ENCODE data around the gene ZSCAN16.

Gene ZSCAN16

GRCh38 chr6:28161410-28162079 lies 37.1 kb downstream of the ZSCAN16 start:
- H3K56ac ChIP-seq (ENCODE audit: low read length), result peak overlapping the region; percentile 75
- peak overlapping the region; percentile 93 for H3K4me2 ChIP-seq (ENCODE audit: low read length)
- H2BK15ac ChIP-seq (replicated peaks; ENCODE audit: low read depth), result no peak overlapping the region
- H3K27ac ChIP-seq (ENCODE audit: low read depth, low read length), result no peak overlapping the region
- no peak overlapping the region for H4K8ac ChIP-seq (ENCODE audit: low read depth, low read length)
- H3K18ac ChIP-seq (ENCODE audit: low read length), result no peak overlapping the region
- peak overlapping the region; percentile 95 for H4K5ac ChIP-seq (ENCODE audit: low read length)
- H3K27me3 ChIP-seq (ENCODE audit: insufficient read depth, low read length, poor library complexity), result no peaks in the 10 kb centered on the region
- H3K79me1 ChIP-seq (ENCODE audit: low read length), result no peaks in the 10 kb centered on the region
- no peak overlapping the region for H2AK5ac ChIP-seq (ENCODE audit: low read length)
- H2BK120ac ChIP-seq (ENCODE audit: low read depth, low read length), result no peak overlapping the region
- H3K23ac ChIP-seq (ENCODE audit: low read length), result no peak overlapping the region
- peak overlapping the region; percentile 67 for H3K9ac ChIP-seq (ENCODE audit: low read length)
- WGBS (ENCODE audit: extremely low coverage, insufficient coverage, low lambda C conversion rate), result no CpG with 5 or more reads among the region's 32 CpGs
- no peak overlapping the region for H3K4ac ChIP-seq (ENCODE audit: low read depth, low read length)
- H3K4me3 ChIP-seq (ENCODE audit: low read length), result peak overlapping the region; percentile 50
- H3K4me1 ChIP-seq (ENCODE audit: control insufficient read depth, low read depth, low read length), result no peaks in the 10 kb centered on the region
- no peak overlapping the region for H2BK5ac ChIP-seq (ENCODE audit: low read length)
- no peaks in the 10 kb centered on the region for H3K36me3 ChIP-seq (ENCODE audit: control insufficient read depth, insufficient read depth, low read length)
- peak; percentile 91 for DNase-seq
- no peaks in the 10 kb centered on the region for H3K79me2 ChIP-seq (ENCODE audit: control insufficient read depth, insufficient read depth, low read length)

GRCh38 chr6:28165563-28165962 lies 41.2 kb downstream of the ZSCAN16 start:
- no peak overlapping the region for H2AK5ac ChIP-seq (ENCODE audit: low read length)
- H3K9ac ChIP-seq (ENCODE audit: low read length), result no peak overlapping the region
- no peak overlapping the region for H3K18ac ChIP-seq (ENCODE audit: low read length)
- H3K36me3 ChIP-seq (ENCODE audit: control insufficient read depth, insufficient read depth, low read length), result no peaks in the 10 kb centered on the region
- no peak overlapping the region for H4K8ac ChIP-seq (ENCODE audit: low read depth, low read length)
- H3K79me2 ChIP-seq (ENCODE audit: control insufficient read depth, insufficient read depth, low read length), result no peaks in the 10 kb centered on the region
- no peak overlapping the region for H3K23ac ChIP-seq (ENCODE audit: low read length)
- H2BK5ac ChIP-seq (ENCODE audit: low read length), result no peak overlapping the region
- no peak overlapping the region for H3K56ac ChIP-seq (ENCODE audit: low read length)
- H3K4me2 ChIP-seq (ENCODE audit: low read length), result no peak overlapping the region
- no peaks in the 10 kb centered on the region for H3K27me3 ChIP-seq (ENCODE audit: insufficient read depth, low read length, poor library complexity)
- peak; percentile 20 for DNase-seq
- H2BK15ac ChIP-seq (replicated peaks; ENCODE audit: low read depth), result no peak overlapping the region
- H3K4ac ChIP-seq (ENCODE audit: low read depth, low read length), result no peak overlapping the region
- no CpG with 5 or more reads among the region's 1 CpG for WGBS (ENCODE audit: extremely low coverage, insufficient coverage, low lambda C conversion rate)
- no peak overlapping the region for H3K4me3 ChIP-seq (ENCODE audit: low read length)
- H3K79me1 ChIP-seq (ENCODE audit: low read length), result no peaks in the 10 kb centered on the region
- H3K4me1 ChIP-seq (ENCODE audit: control insufficient read depth, low read depth, low read length), result peaks cover 2% of the 10 kb centered on the region
- H4K5ac ChIP-seq (ENCODE audit: low read length), result no peak overlapping the region
- H2BK120ac ChIP-seq (ENCODE audit: low read depth, low read length), result no peak overlapping the region
- H3K27ac ChIP-seq (ENCODE audit: low read depth, low read length), result no peak overlapping the region

GRCh38 chr6:28167068-28167467 lies 42.7 kb downstream of the ZSCAN16 start:
- Histone ChIP-seq H3K23ac (ENCODE audit: low read length) (no peak overlapping the region), H3K79me2 (ENCODE audit: control insufficient read depth, insufficient read depth, low read length) (no peaks in the 10 kb centered on the region), H3K9ac (ENCODE audit: low read length) (no peak overlapping the region), H3K4me3 (ENCODE audit: low read length) (no peak overlapping the region), H3K27ac (ENCODE audit: low read depth, low read length) (no peak overlapping the region), H2BK15ac (replicated peaks; ENCODE audit: low read depth) (no peak overlapping the region), H3K27me3 (ENCODE audit: insufficient read depth, low read length, poor library complexity) (no peaks in the 10 kb centered on the region), H2AK5ac (ENCODE audit: low read length) (no peak overlapping the region), H3K36me3 (ENCODE audit: control insufficient read depth, insufficient read depth, low read length) (no peaks in the 10 kb centered on the region), H3K56ac (ENCODE audit: low read length) (no peak overlapping the region), H4K8ac (ENCODE audit: low read depth, low read length) (no peak overlapping the region), H3K79me1 (ENCODE audit: low read length) (no peaks in the 10 kb centered on the region), H3K4ac (ENCODE audit: low read depth, low read length) (no peak overlapping the region), H3K4me2 (ENCODE audit: low read length) (no peak overlapping the region), H4K5ac (ENCODE audit: low read length) (no peak overlapping the region), H2BK5ac (ENCODE audit: low read length) (no peak overlapping the region), H3K18ac (ENCODE audit: low read length) (no peak overlapping the region), H2BK120ac (ENCODE audit: low read depth, low read length) (no peak overlapping the region), H3K4me1 (ENCODE audit: control insufficient read depth, low read depth, low read length) (peaks cover 5% of the 10 kb centered on the region)
- no peak for DNase-seq
- WGBS (ENCODE audit: extremely low coverage, insufficient coverage, low lambda C conversion rate), result no CpG with 5 or more reads among the region's 4 CpGs

GRCh38 chr6:28167926-28168325 lies 43.5 kb downstream of the ZSCAN16 start:
- Histone ChIP-seq H3K18ac (ENCODE audit: low read length) (no peak overlapping the region), H2AK5ac (ENCODE audit: low read length) (no peak overlapping the region), H3K4me3 (ENCODE audit: low read length) (no peak overlapping the region), H3K4ac (ENCODE audit: low read depth, low read length) (no peak overlapping the region), H2BK15ac (replicated peaks; ENCODE audit: low read depth) (no peak overlapping the region), H3K79me1 (ENCODE audit: low read length) (no peaks in the 10 kb centered on the region), H2BK5ac (ENCODE audit: low read length) (no peak overlapping the region), H3K4me2 (ENCODE audit: low read length) (no peak overlapping the region), H3K9ac (ENCODE audit: low read length) (no peak overlapping the region), H3K27me3 (ENCODE audit: insufficient read depth, low read length, poor library complexity) (no peaks in the 10 kb centered on the region), H2BK120ac (ENCODE audit: low read depth, low read length) (no peak overlapping the region), H3K79me2 (ENCODE audit: control insufficient read depth, insufficient read depth, low read length) (no peaks in the 10 kb centered on the region), H4K8ac (ENCODE audit: low read depth, low read length) (no peak overlapping the region), H3K4me1 (ENCODE audit: control insufficient read depth, low read depth, low read length) (peaks cover 5% of the 10 kb centered on the region), H4K5ac (ENCODE audit: low read length) (no peak overlapping the region), H3K56ac (ENCODE audit: low read length) (no peak overlapping the region), H3K23ac (ENCODE audit: low read length) (no peak overlapping the region), H3K36me3 (ENCODE audit: control insufficient read depth, insufficient read depth, low read length) (no peaks in the 10 kb centered on the region), H3K27ac (ENCODE audit: low read depth, low read length) (no peak overlapping the region)
- WGBS (ENCODE audit: extremely low coverage, insufficient coverage, low lambda C conversion rate), result no CpG with 5 or more reads among the region's 1 CpG
- DNase-seq, result no peak

- Histone ChIP-seq H3K4me1 (ENCODE audit: control insufficient read depth, low read depth, low read length) (peaks cover 5% of the 10 kb centered on the region), H2BK15ac (replicated peaks; ENCODE audit: low read depth) (no peak overlapping the region), H3K4ac (ENCODE audit: low read depth, low read length) (no peak overlapping the region), H2AK5ac (ENCODE audit: low read length) (no peak overlapping the region), H3K4me2 (ENCODE audit: low read length) (no peak overlapping the region), H3K79me1 (ENCODE audit: low read length) (no peaks in the 10 kb centered on the region), H2BK5ac (ENCODE audit: low read length) (no peak overlapping the region), H3K18ac (ENCODE audit: low read length) (no peak overlapping the region), H3K56ac (ENCODE audit: low read length) (no peak overlapping the region), H3K27me3 (ENCODE audit: insufficient read depth, low read length, poor library complexity) (no peaks in the 10 kb centered on the region), H3K9ac (ENCODE audit: low read length) (no peak overlapping the region), H4K8ac (ENCODE audit: low read depth, low read length) (no peak overlapping the region), H3K23ac (ENCODE audit: low read length) (no peak overlapping the region), H3K79me2 (ENCODE audit: control insufficient read depth, insufficient read depth, low read length) (no peaks in the 10 kb centered on the region), H3K36me3 (ENCODE audit: control insufficient read depth, insufficient read depth, low read length) (no peaks in the 10 kb centered on the region), H2BK120ac (ENCODE audit: low read depth, low read length) (no peak overlapping the region), H4K5ac (ENCODE audit: low read length) (no peak overlapping the region), H3K4me3 (ENCODE audit: low read length) (no peak overlapping the region), H3K27ac (ENCODE audit: low read depth, low read length) (no peak overlapping the region)
- peak; percentile 92 for DNase-seq
- no CpG with 5 or more reads among the region's 2 CpGs for WGBS (ENCODE audit: extremely low coverage, insufficient coverage, low lambda C conversion rate)
These were observed 46.9 kb downstream of the ZSCAN16 start for GRCh38 chr6:28171271-28171670.

- no peaks in the 10 kb centered on the region for H3K79me2 ChIP-seq (ENCODE audit: control insufficient read depth, insufficient read depth, low read length)
- no peak overlapping the region for H2AK5ac ChIP-seq (ENCODE audit: low read length)
- no peak for DNase-seq
- H3K4me2 ChIP-seq (ENCODE audit: low read length), result no peak overlapping the region
- H3K27me3 ChIP-seq (ENCODE audit: insufficient read depth, low read length, poor library complexity), result no peaks in the 10 kb centered on the region
- H3K9ac ChIP-seq (ENCODE audit: low read length), result no peak overlapping the region
- H3K79me1 ChIP-seq (ENCODE audit: low read length), result no peaks in the 10 kb centered on the region
- H2BK15ac ChIP-seq (replicated peaks; ENCODE audit: low read depth), result no peak overlapping the region
- no peak overlapping the region for H4K8ac ChIP-seq (ENCODE audit: low read depth, low read length)
- H3K23ac ChIP-seq (ENCODE audit: low read length), result no peak overlapping the region
- no peak overlapping the region for H3K27ac ChIP-seq (ENCODE audit: low read depth, low read length)
- peaks cover 5% of the 10 kb centered on the region for H3K4me1 ChIP-seq (ENCODE audit: control insufficient read depth, low read depth, low read length)
- no peak overlapping the region for H3K4ac ChIP-seq (ENCODE audit: low read depth, low read length)
- H3K18ac ChIP-seq (ENCODE audit: low read length), result no peak overlapping the region
- H2BK120ac ChIP-seq (ENCODE audit: low read depth, low read length), result no peak overlapping the region
- H3K4me3 ChIP-seq (ENCODE audit: low read length), result no peak overlapping the region
- no peak overlapping the region for H4K5ac ChIP-seq (ENCODE audit: low read length)
- H3K36me3 ChIP-seq (ENCODE audit: control insufficient read depth, insufficient read depth, low read length), result no peaks in the 10 kb centered on the region
- H3K56ac ChIP-seq (ENCODE audit: low read length), result no peak overlapping the region
- WGBS (ENCODE audit: extremely low coverage, insufficient coverage, low lambda C conversion rate), result no CpG with 5 or more reads among the region's 2 CpGs
- H2BK5ac ChIP-seq (ENCODE audit: low read length), result no peak overlapping the region
These were observed 47.6 kb downstream of the ZSCAN16 start for GRCh38 chr6:28172006-28172405.

All from mesendoderm (in vitro differentiated cells).